Daoy (cell line): ENCODE measurements around the gene DRC7. TPM values are rescaled to one million over a fixed set of nuclear protein-coding genes. Genes with fewer than 3 reads are reported as not detected.

Experiments
- DNase-seq: peaks from one replicate; pipeline ENCODE4 v3.0.0-alpha.2; 2015; ENCODE audit warnings: low read depth
- total RNA-seq: library from RNA; depleted of rRNA; stranded (reverse); fragments of >200 nt; shearing (Covaris generic); gene quantifications from 2 replicates; pipeline ENCODE4 v1.2.3, GENCODE V29; 2014

Gene DRC7
- total RNA-seq, 1 experiment from 2014 or later = not detected

DNA sequence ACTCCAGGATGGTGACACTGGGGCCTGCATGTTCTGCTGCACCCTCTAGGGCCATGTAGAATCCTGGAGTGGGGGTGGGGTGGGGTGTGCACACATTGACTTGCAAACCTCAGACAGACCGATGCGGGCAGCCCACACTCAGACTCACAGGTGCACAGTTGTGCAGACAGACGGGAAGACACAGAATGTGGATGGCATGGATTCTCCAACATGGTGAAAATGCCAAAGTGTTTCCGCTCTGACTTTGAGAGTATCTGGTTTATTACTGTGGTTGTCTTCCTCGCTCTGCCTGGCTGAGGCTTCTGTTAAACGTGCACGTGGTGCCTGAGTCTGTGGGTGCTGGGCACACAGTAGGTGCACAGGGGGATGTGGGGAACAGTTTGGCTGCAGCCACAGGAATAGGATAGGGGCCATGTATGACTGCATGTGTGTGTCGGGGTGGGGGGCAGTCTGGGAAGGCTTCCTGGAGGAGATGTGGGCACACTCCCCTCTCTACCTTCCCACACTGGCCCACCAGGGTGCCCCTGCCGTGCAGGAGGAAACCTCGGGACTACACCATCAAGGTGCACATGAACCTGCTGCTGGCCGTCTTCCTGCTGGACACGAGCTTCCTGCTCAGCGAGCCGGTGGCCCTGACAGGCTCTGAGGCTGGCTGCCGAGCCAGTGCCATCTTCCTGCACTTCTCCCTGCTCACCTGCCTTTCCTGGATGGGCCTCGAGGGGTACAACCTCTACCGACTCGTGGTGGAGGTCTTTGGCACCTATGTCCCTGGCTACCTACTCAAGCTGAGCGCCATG lies 35.5 kb upstream of the DRC7 start:
- DNase-seq = no peak

- DNase-seq = no peak
These were observed 33.7 kb upstream of the DRC7 start for GRCh38 chr16:57660715-57661463.

DNA sequence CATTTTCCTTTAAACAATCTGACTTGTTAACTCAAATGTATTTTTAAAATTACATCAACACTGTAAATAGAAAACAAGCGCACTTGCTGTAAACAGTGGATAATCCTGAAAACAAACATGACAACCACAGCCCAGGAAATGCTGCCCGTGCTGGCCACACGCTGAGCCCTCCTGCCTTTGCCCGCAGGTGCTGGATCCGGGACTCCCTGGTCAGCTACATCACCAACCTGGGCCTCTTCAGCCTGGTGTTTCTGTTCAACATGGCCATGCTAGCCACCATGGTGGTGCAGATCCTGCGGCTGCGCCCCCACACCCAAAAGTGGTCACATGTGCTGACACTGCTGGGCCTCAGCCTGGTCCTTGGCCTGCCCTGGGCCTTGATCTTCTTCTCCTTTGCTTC lies 33.1 kb upstream of the DRC7 start:
- DNase-seq = no peak

DNA sequence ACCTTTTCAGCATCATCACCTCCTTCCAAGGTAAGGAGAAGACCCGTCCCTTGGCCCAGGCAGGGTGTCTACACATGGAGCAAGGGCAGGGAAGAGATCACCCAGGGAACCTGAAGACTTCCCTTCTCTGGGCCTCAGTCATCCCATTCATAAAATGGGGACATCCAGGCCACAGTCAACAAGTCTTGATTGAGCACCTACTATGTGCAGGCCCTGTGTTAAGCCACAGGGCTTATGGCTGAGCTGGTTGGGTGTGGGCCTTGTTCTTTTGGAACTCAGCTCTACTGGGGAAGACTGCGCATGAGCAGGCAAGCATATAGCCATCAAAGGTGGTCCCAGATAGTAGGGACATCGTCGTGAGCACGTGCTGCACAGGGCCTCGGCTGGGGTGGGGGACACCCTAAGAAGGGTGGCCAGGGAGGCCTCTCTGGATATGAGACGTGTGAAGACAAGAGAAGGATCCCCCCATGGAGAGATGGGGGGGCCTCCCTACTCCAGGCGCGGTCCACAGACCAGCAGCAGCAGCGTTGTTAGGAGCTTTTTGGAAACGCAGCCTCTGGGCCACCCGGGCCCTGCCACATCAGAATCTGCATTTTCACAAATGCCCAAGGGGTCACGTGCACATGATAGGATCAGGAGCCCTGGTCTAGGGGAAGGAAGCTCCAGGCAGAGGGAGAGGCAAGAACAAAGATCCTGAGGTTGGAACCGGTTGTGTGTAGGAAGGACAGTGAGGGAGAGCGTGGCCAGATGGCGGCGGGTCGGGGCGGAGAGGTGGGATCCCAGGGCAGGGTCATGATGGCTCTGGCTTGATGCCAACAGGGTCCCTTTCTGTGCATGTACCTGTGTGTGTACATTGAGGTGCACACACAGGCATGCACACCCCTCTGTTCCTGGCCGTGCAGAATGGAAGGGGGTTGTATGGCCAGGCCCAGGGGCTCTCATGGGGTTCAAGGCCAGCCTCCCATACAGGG lies 32.4 kb upstream of the DRC7 start:
- no peak for DNase-seq

DNA sequence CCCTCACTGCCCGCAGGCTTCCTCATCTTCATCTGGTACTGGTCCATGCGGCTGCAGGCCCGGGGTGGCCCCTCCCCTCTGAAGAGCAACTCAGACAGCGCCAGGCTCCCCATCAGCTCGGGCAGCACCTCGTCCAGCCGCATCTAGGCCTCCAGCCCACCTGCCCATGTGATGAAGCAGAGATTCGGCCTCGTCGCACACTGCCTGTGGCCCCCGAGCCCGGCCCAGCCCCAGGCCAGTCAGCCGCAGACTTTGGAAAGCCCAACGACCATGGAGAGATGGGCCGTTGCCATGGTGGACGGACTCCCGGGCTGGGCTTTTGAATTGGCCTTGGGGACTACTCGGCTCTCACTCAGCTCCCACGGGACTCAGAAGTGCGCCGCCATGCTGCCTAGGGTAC lies 31.2 kb upstream of the DRC7 start:
- no peak for DNase-seq

DNA sequence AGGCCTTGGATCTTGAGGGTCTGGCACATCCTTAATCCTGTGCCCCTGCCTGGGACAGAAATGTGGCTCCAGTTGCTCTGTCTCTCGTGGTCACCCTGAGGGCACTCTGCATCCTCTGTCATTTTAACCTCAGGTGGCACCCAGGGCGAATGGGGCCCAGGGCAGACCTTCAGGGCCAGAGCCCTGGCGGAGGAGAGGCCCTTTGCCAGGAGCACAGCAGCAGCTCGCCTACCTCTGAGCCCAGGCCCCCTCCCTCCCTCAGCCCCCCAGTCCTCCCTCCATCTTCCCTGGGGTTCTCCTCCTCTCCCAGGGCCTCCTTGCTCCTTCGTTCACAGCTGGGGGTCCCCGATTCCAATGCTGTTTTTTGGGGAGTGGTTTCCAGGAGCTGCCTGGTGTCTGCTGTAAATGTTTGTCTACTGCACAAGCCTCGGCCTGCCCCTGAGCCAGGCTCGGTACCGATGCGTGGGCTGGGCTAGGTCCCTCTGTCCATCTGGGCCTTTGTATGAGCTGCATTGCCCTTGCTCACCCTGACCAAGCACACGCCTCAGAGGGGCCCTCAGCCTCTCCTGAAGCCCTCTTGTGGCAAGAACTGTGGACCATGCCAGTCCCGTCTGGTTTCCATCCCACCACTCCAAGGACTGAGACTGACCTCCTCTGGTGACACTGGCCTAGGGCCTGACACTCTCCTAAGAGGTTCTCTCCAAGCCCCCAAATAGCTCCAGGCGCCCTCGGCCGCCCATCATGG lies 30.5 kb upstream of the DRC7 start:
- no peak for DNase-seq

DNA sequence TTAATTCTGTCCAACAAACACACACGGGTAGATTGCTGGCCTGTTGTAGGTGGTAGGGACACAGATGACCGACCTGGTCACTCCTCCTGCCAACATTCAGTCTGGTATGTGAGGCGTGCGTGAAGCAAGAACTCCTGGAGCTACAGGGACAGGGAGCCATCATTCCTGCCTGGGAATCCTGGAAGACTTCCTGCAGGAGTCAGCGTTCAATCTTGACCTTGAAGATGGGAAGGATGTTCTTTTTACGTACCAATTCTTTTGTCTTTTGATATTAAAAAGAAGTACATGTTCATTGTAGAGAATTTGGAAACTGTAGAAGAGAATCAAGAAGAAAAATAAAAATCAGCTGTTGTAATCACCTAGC lies 30.0 kb upstream of the DRC7 start:
- DNase-seq = no peak

DNA sequence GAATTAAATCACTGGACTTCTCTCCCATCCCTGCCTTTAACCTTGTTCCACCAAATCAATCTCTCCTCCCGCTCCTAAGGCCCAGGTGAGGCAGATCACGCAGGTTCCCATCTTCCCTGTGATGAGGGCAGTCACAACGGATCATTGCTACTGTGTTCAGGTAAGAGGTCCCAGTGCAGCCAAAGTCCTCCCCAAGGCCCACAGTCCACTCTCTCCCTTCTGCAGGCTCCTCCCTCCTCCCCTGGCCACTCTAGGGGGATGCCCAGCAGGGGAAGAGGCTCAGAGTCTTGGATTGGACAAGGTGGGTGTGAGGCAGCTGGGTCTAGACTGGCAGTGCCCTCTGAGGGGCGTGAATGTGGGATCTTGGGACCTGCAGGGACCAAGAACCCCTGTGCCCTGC lies 29.1 kb upstream of the DRC7 start:
- DNase-seq = no peak

GRCh38 chr16:57666353-57667047 lies 28.1 kb upstream of the DRC7 start:
- no peak for DNase-seq

- DNase-seq = no peak
These were observed 27.5 kb upstream of the DRC7 start for GRCh38 chr16:57667048-57667525.

- peak; percentile 37 for DNase-seq
These were observed 26.9 kb upstream of the DRC7 start for GRCh38 chr16:57667526-57668262.

DNA sequence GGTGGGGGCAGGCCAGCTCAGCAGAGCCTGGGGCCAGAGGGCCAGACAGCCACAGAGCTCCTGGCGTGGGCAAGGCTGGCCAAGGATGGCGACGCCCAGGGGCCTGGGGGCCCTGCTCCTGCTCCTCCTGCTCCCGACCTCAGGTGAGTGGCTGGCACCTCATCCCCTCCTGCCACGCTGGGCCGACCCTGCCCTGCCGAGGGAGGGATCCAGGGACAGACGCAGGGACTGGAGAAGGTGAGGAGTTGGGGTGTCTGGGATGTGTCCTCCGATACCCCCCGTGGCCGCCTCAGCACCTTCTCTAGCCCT lies 26.4 kb upstream of the DRC7 start, which contains the start of gene ADGRG3:
ADGRG3 (plus strand) TSS at position 44 of the 309 bp plus-strand sequence; CDS start at position 86, 42 bp downstream.
- no peak for DNase-seq

GRCh38 chr16:57668630-57669475 lies 25.8 kb upstream of the DRC7 start:
- no peak for DNase-seq

DNA sequence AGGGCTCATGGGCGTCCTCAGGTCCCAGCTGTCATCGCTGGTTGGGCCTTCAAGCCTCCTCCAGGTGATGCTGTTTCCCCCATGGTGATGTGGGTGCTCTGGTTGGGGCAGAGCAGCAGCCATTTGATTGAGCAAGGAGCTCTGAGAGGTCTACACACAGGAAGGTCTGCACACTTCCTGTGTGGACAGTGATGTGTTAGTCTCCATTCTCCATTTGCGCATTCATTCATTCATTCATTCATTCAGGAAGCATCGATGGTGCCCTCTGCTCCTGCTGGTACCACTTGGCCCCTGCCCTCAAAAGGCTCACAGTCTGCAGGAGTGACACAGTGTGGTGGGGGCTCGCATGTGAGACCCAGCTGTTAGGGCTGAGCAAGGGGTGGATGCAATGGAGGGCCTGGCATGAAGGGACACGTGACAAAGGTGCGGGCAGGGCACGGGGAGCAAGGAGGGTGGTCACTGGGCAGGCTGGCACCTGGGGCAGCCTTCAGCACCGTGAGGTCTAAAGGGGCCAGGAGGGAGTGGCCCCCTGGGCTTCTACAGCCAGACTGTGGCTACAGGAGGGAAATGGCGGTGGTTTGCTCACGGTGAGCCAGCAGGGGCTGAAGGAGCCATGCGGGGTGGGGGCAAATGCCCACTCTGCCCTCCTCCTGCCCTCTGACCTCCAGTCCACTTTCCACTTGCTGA lies 25.0 kb upstream of the DRC7 start:
- DNase-seq = no peak

- no peak for DNase-seq
These were observed 24.4 kb upstream of the DRC7 start for GRCh38 chr16:57670196-57670595.

DNA sequence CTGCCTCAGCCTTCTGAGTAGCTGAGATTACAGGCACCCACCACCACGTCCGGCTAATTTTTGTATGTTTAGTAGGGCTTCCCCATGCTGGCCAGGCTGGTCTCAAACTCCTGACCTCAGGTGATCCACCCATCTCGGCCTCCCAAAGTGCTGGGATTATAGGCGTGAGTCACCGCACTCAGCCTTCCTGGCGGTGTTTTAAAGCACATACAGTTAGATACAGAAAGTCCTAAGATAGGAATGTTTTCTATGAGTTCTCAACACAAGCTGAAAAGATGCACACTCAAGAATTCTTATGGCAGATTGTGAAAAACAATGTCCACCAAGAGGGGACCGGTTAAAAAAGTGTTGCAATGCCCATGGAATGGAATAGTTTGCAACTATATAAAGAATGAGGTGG lies 23.2 kb upstream of the DRC7 start:
- DNase-seq = peak; percentile 25

DNA sequence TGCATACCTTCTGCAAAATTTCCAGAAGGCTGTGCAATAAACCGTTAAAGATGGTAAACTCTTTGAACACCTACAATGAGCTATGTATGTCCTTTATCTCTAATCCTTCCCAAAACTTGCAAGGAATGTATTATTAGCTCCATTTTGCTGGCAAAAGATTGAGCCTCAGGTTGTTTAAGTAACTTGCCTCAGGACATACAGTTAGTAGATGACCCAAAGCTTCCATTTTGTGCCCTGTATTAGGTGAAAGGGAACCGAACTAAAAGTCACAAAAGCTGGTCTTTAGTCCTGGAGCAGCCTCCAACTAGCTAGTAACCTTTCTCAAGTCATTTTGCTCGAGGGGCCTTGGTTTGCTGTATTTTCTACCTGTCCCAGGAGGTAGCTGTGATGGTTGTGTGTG lies 22.2 kb upstream of the DRC7 start:
- no peak for DNase-seq

DNA sequence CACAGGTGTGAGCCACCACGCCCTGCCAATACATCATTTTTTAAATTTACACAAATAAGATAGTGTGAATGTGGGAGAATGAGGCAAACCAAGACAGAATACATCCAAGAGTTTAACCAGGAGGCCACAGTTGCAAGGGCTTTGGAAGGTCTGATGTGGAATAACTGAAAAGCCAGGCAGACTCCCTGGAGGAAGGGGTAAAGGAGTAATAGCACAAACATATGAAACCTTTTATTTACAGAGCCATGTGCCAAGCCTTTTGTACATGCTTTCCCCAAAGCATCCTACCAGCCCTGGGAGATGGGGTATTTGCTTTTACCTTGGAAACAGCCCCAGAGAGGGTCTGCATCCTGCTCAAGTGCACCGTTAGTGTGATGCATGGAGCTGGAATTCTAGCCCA lies 21.8 kb upstream of the DRC7 start:
- DNase-seq = no peak
